Common myeloid progenitor, CD34-positive (primary cell): ENCODE data around the gene CACNA2D1.
"Not testable (repeated sequence)": the region's sequence is repeated elsewhere in the genome, so short reads cannot be mapped to it uniquely, and the experiment has no call there.

ENCODE experiments used
- CTCF ChIA-PET: fragments of 350-600 bp; sonication (Branson Sonifier 250); formaldehyde crosslinking; loops from one replicate; lab custom pipeline; 2021; ENCODE audit warnings: antibody characterized with exemption; lab: Charles Lee
- POLR2A ChIA-PET: fragments of 350-600 bp; sonication (Branson Sonifier 250); formaldehyde crosslinking; loops from one replicate; lab custom pipeline; 2021; ENCODE audit warnings: antibody characterized with exemption; lab: Charles Lee
- DNase-seq, 3 donors: peaks; one replicate each; pipeline versions ENCODE4 v3.0.0 to v3.0.0-alpha.2; 2013
- H3K27ac ChIP-seq, 2 experiments: 1 replicate in 1 of 2; 2 replicates in 1 of 2; pipeline ENCODE4 v1.7.0; 2013; ENCODE audit warnings: inconsistent platforms in 2 of 2, low read length in 2 of 2, mild to moderate bottlenecking in 2 of 2, low read depth in 1 of 2, moderate library complexity in 1 of 2; ENCODE audit not compliant: severe bottlenecking in 2 of 2, insufficient read depth in 1 of 2, poor library complexity in 1 of 2
- H3K27me3 ChIP-seq, 5 experiments: replicated peaks in 2 of 5; 1 replicate in 3 of 5; 2 replicates in 2 of 5; pipeline versions ENCODE4 v1.6.1 to v1.7.0; 2013; ENCODE audit warnings: low read length in 4 of 5, mild to moderate bottlenecking in 2 of 5, moderate library complexity in 2 of 5, inconsistent platforms in 1 of 5; ENCODE audit not compliant: insufficient read depth in 5 of 5, control insufficient read depth in 4 of 5
- H3K36me3 ChIP-seq, 4 experiments: 1 replicate in 2 of 4; 2 replicates in 2 of 4; pipeline versions ENCODE4 v1.6.1 to v1.7.0; 2013; ENCODE audit warnings: low read length in 3 of 4, control low read depth in 1 of 4, mild to moderate bottlenecking in 1 of 4; ENCODE audit not compliant: control insufficient read depth in 4 of 4, insufficient read depth in 4 of 4
- H3K4me1 ChIP-seq, 4 experiments: 1 replicate in 3 of 4; 2 replicates in 1 of 4; pipeline versions ENCODE4 v1.6.1 to v1.7.1; 2013; ENCODE audit warnings: low read length in 3 of 4, mild to moderate bottlenecking in 3 of 4, control low read depth in 1 of 4, inconsistent platforms in 1 of 4, moderate library complexity in 1 of 4; ENCODE audit not compliant: control insufficient read depth in 4 of 4, insufficient read depth in 4 of 4; ENCODE audit errors: control extremely low read depth in 1 of 4
- H3K4me3 ChIP-seq, 7 experiments: 1 replicate in 4 of 7; 2 replicates in 3 of 7; pipeline versions ENCODE4 v1.5.1 to v1.7.0; 2013; ENCODE audit warnings: mild to moderate bottlenecking in 7 of 7, low read length in 6 of 7, moderate library complexity in 6 of 7, inconsistent platforms in 2 of 7, low read depth in 2 of 7, control low read depth in 1 of 7; ENCODE audit not compliant: insufficient read depth in 4 of 7, control insufficient read depth in 1 of 7; ENCODE audit errors: extremely low read depth in 1 of 7
- H3K9me3 ChIP-seq, 5 experiments: 1 replicate in 4 of 5; 2 replicates in 1 of 5; pipeline versions ENCODE4 v1.6.1 to v1.7.1; 2013; ENCODE audit warnings: low read length in 4 of 5, mild to moderate bottlenecking in 2 of 5, inconsistent platforms in 1 of 5, low read depth in 1 of 5, moderate library complexity in 1 of 5; ENCODE audit not compliant: control insufficient read depth in 4 of 5, insufficient read depth in 2 of 5; ENCODE audit errors: control extremely low read depth in 1 of 5
- WGBS: methylation state at CpG from one replicate; pipeline ENCODE4 v1.1.5; 2013; ENCODE audit not compliant: insufficient coverage; 5-methylcytosine and 5-hydroxymethylcytosine counted together

CACNA2D1 gene

GRCh38 chr7:82141427-82141826 is 302.1 kb downstream of the CACNA2D1 start:
- POLR2A ChIA-PET: interaction anchor here (0.7 kb wide), 1 partner anchor 429 kb away, joined by 6 read pairs; no protein-coding TSS in a partner anchor
- WGBS: 100% methylated on average over 5 of the region's 7 CpGs
- Histone ChIP-seq H3K27me3 (no peaks in the 10 kb centered on the region), H3K36me3 (no peaks in the 10 kb centered on the region), H3K27ac (no peak overlapping the region), H3K9me3 (no peaks in the 10 kb centered on the region), H3K4me1 (no peaks in the 10 kb centered on the region), H3K4me3 (no peak overlapping the region)
- CTCF ChIA-PET: no interaction called here
- DNase-seq: no peak

GRCh38 chr7:82140608-82141007 is 303.0 kb downstream of the CACNA2D1 start:
- H3K36me3 ChIP-seq, H3K4me3 ChIP-seq, H3K27me3 ChIP-seq, DNase-seq, H3K9me3 ChIP-seq, CTCF ChIA-PET, H3K4me1 ChIP-seq, H3K27ac ChIP-seq: not testable (repeated sequence)
- 96% methylated on average over 5 of the region's 14 CpGs for WGBS
- POLR2A ChIA-PET: interaction anchor here (0.7 kb wide), 1 partner anchor 428 kb away, joined by 6 read pairs; no protein-coding TSS in a partner anchor

GRCh38 chr7:82131215-82131614 is 312.4 kb downstream of the CACNA2D1 start:
- Histone ChIP-seq H3K9me3 (no peaks in the 10 kb centered on the region), H3K27ac (no peak overlapping the region), H3K4me3 (no peak overlapping the region), H3K4me1 (no peaks in the 10 kb centered on the region), H3K27me3 (no peaks in the 10 kb centered on the region), H3K36me3 (no peaks in the 10 kb centered on the region)
- CTCF ChIA-PET: no interaction called here
- WGBS: no CpG with 5 or more reads among the region's 2 CpGs
- POLR2A ChIA-PET: no interaction called here
- no peak for DNase-seq

- Histone ChIP-seq H3K36me3 (no peaks in the 10 kb centered on the region), H3K9me3 (peaks cover 0 to 3% (median 0%) of the 10 kb centered on the region in 5 experiments), H3K27ac (no peak overlapping the region), H3K27me3 (no peaks in the 10 kb centered on the region), H3K4me3 (no peak overlapping the region), H3K4me1 (no peaks in the 10 kb centered on the region)
- POLR2A ChIA-PET: no interaction called here
- no peak for DNase-seq
- CTCF ChIA-PET: no interaction called here
Measured at GRCh38 chr7:82129091-82129490, 314.5 kb downstream of the CACNA2D1 start.

GRCh38 chr7:82128546-82128945 is 315.0 kb downstream of the CACNA2D1 start:
- Histone ChIP-seq H3K27me3 (no peaks in the 10 kb centered on the region), H3K4me1 (no peaks in the 10 kb centered on the region), H3K27ac (no peak overlapping the region), H3K36me3 (no peaks in the 10 kb centered on the region), H3K9me3 (peaks cover 0 to 4% (median 0%) of the 10 kb centered on the region in 5 experiments), H3K4me3 (no peak overlapping the region)
- DNase-seq: no peak
- CTCF ChIA-PET: no interaction called here
- POLR2A ChIA-PET: no interaction called here
- 100% methylated on average over 1 of the region's 3 CpGs for WGBS

- Histone ChIP-seq H3K27ac (no peak overlapping the region), H3K4me1 (no peaks in the 10 kb centered on the region), H3K9me3 (peaks cover 0 to 4% (median 0%) of the 10 kb centered on the region in 5 experiments), H3K27me3 (no peaks in the 10 kb centered on the region), H3K36me3 (no peaks in the 10 kb centered on the region), H3K4me3 (no peak overlapping the region)
- 80% methylated on average over 1 of the region's 1 CpG for WGBS
- CTCF ChIA-PET: interaction anchor here (1.1 kb wide), 1 partner anchor 25 kb away, joined by 3 read pairs; no protein-coding TSS in a partner anchor
- no peak for DNase-seq
- POLR2A ChIA-PET: no interaction called here
Measured at GRCh38 chr7:82126576-82126975, 317.0 kb downstream of the CACNA2D1 start.

- peaks cover 0 to 4% (median 0%) of the 10 kb centered on the region in 5 experiments for H3K9me3 ChIP-seq
- CTCF ChIA-PET: no interaction called here
- H3K27ac ChIP-seq: no peak overlapping the region
- WGBS: 100% methylated on average over 1 of the region's 2 CpGs
- H3K4me1 ChIP-seq: no peaks in the 10 kb centered on the region
- POLR2A ChIA-PET: no interaction called here
- no peak overlapping the region for H3K4me3 ChIP-seq
- DNase-seq: no peak
- no peaks in the 10 kb centered on the region for H3K27me3 ChIP-seq
- no peaks in the 10 kb centered on the region for H3K36me3 ChIP-seq
Measured at GRCh38 chr7:82124445-82124844, 319.1 kb downstream of the CACNA2D1 start.
